ENCODE data around the gene CPNE9. TPM values are rescaled to one million over a fixed set of nuclear protein-coding genes. Genes with fewer than 3 reads are reported as not detected.
A peak's percentile ranks its signal among the peaks of the same experiment; 100 is the strongest.

CPNE9 gene
- total and polyA plus RNA-seq, 2 of the 13 experiments (the other 11 are each of a cell fraction or from before 2014, with no cell fraction given), result 0.20 TPM; not detected in 1

- TF ChIP-seq CTCF (CRISPR knock-in tag; IDR thresholded peaks at IDR 0.05), result peak; percentile 48; the same call in 1 of the 2 replicates
- no peak for TF ChIP-seq ADNP (CRISPR knock-in tag; IDR thresholded peaks at IDR 0.05)
- no peak for TF ChIP-seq CHD2 (IDR thresholded peaks at IDR 0.05; ENCODE audit: low read depth, low read length)
- no peak for TF ChIP-seq ZNF501 (CRISPR knock-in tag; IDR thresholded peaks at IDR 0.05)
- TF ChIP-seq HDAC6 (IDR thresholded peaks at IDR 0.05; ENCODE audit: low read depth, low read length), result no peak
- TF ChIP-seq THAP8 (CRISPR knock-in tag; IDR thresholded peaks at IDR 0.05; ENCODE audit: borderline replicate concordance), result no peak
- no peak for TF ChIP-seq SRSF9 (IDR thresholded peaks at IDR 0.05; ENCODE audit: borderline replicate concordance, insufficient read depth, low read depth, low read length, poor library complexity, severe bottlenecking)
- 0 out of 2 replicates have a peak, but pooled peaks have one; percentile 14 for TF ChIP-seq SAP130 (CRISPR knock-in tag; IDR thresholded peaks at IDR 0.05; ENCODE audit: low read depth)
- no peak for TF ChIP-seq FUBP1 (CRISPR knock-in tag; IDR thresholded peaks at IDR 0.05; ENCODE audit: borderline replicate concordance)
- TF ChIP-seq CREB3 (CRISPR knock-in tag; IDR thresholded peaks at IDR 0.05), result no peak
- TF ChIP-seq ARID3A (IDR thresholded peaks at IDR 0.05; ENCODE audit: low read depth, low read length), result peak; percentile 82
- TF ChIP-seq SMC3 (IDR thresholded peaks at IDR 0.05; ENCODE audit: low read length), result peak; percentile 43; the same call in 1 of the 2 replicates
- TF ChIP-seq HBP1 (CRISPR knock-in tag; IDR thresholded peaks at IDR 0.05; ENCODE audit: low read depth), result no peak
- 0 out of 2 replicates have a peak, but pooled peaks have one; percentile 34 for TF ChIP-seq MAZ (IDR thresholded peaks at IDR 0.05; ENCODE audit: borderline replicate concordance, low read depth, low read length)
- no peak for TF ChIP-seq MAZ (CRISPR knock-in tag; IDR thresholded peaks at IDR 0.05; ENCODE audit: low read depth)
- no peak for TF ChIP-seq JUND (CRISPR knock-in tag; IDR thresholded peaks at IDR 0.05)
- TF ChIP-seq ETS1 (CRISPR knock-in tag; IDR thresholded peaks at IDR 0.05), result no peak
- no peak for TF ChIP-seq ZNF441 (CRISPR knock-in tag; IDR thresholded peaks at IDR 0.05; ENCODE audit: borderline replicate concordance)
- TF ChIP-seq MTF1 (CRISPR knock-in tag; IDR thresholded peaks at IDR 0.05), result no peak
Measured at GRCh38 chr3:9727041-9727595, 23.5 kb downstream of the CPNE9 start (continued).

All from HepG2 (cell line).